Fibroblast of mammary gland (primary cell): ENCODE results near the gene COBLL1.

ENCODE experiments used
- DNase-seq: peaks from one replicate; pipeline ENCODE4 v3.0.0-alpha.2; 2010; ENCODE audit warnings: low read depth
- H3K4me3 ChIP-seq: 2 replicates; pipeline ENCODE4 v1.5.1; 2011; ENCODE audit warnings: low read depth, mild to moderate bottlenecking, low read length, moderate library complexity; ENCODE audit not compliant: control insufficient read depth
- CTCF ChIP-seq: conservative IDR thresholded peaks from 2 replicates; pipeline ENCODE4 v1.5.1; 2011; ENCODE audit warnings: low read depth, low read length, inconsistent platforms; ENCODE audit not compliant: control insufficient read depth, insufficient read depth

The COBLL1 gene

DNA sequence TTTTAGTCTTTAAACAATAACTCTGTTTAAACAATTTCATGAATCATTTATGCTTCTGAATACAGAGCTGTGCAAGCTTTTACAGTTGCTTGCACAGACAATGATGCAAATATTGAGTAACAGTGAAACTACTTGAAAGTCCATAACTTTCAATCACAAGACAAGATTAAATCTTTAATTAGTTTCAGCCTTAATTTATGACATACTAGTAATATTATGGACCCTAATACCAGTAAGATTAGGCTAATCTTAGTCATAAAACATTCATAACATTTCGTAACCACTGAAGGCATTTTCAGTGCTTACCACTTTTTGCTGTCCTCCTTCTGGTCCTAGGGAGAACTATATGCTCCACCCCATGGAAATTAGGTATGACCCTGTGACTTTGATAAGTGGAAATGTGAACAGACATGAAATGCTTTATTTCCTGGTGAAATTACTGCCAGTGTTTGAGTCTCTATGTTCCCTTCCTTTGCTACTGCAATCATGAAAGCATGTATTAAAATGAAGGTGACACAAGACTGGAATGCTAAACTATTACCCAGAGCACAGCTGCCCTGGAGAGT lies 1.8 kb upstream of the COBLL1 start:
- no peak for TF ChIP-seq CTCF
- H3K4me3 ChIP-seq = no peak overlapping the region
- peak; percentile 12 for DNase-seq

- no peak for TF ChIP-seq CTCF
- DNase-seq = no peak
- H3K4me3 ChIP-seq = no peak overlapping the region
Observed at GRCh38 chr2:164842624-164842966, 972 bp upstream of the COBLL1 start.

DNA sequence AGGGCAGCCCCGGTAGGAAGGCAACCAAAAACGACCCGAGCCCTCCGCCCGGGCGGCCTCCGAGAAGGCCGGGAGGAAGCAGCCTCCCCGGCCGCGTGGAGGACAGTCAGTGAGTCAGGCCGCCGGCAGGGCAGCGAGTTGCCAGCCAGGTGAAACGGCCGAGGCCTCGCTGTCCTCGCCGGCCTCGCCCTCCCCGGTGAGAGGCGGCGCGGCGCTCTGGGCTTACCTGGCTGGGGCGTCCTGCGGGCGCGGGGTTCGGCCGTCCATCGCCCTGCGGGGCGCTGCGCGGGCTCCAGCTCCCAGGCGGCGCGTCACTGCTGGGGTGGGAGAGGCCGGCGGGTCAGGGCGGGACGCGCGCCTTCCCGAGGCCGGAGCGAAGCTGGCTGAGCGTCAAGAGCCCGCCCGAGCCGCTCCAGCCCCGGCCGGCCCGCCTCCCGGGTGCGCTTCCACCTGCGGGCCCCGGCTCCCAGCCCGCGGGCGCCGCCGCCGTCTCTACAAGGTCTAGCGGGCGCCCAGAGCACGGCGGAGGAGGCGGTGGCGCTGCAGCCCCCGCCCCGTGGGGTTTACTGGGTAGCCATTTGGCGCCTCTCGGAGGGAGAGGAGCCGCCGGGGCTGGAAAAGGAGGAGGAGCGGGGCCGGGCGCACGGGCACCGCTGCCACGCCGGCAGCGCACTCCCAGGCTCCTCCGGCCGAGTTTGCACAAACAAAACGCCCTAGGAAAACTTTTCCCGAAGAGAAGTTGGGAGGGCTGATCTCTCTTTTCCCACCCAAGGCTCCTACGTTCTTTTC lies 499 bp downstream of the COBLL1 start:
- TF ChIP-seq CTCF = no peak
- DNase-seq = peak; percentile 27
- peak overlapping the region; percentile 63 for H3K4me3 ChIP-seq

DNA sequence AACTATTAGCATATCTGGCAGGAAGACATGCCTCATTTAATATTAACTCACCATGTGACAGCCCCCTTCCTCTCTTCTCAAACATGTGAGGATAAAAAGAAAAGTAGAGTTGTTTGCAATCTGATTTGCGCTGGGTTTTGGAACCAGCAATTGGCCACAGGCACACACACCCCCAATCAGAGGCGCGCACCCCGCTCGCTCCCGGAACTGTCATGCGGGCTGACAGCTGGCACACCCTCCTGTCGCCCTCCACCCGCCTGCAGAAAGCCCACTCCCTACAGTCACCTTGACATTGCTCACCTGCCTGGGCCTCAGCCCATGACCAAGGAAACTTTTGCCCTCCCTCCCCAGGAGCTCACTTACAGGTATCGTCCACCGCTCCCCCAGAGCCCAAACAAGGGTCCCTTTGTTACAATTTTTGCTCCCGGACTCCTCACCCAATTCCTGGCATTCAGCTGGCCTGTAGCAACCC lies 1.1 kb downstream of the COBLL1 start:
- TF ChIP-seq CTCF = no peak
- no peak for DNase-seq
- H3K4me3 ChIP-seq = peak overlapping the region; percentile 49

DNA sequence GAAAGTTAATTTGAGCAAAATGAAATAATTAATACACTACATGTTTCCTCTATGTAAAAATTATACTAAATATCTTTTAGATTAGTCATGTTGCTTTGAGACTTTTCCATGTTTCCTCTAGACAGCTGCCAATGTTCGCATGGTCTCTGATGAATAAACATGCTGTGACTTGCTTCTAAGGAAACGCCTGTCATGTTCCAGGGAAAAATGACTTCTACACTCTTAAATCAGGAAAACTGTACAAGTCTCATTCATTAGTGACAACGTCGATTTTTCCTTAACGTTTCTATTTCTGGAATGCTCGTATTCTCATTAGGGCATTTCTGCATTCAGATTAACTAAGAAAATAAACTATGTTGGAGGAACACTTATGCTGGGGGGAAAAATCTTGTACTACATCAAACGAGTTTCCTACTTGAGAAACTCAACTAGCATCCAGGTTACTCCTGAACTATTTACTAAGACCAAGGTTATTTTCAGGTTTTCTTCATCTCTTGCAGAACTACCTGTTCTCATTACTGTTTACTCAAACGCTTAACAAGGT lies 1.6 kb downstream of the COBLL1 start:
- no peak overlapping the region for H3K4me3 ChIP-seq
- TF ChIP-seq CTCF = no peak
- DNase-seq = peak; percentile 54

GRCh38 chr2:164837807-164838206 lies 3.8 kb downstream of the COBLL1 start:
- no peak for DNase-seq
- no peak for TF ChIP-seq CTCF
- H3K4me3 ChIP-seq = no peak overlapping the region

DNA sequence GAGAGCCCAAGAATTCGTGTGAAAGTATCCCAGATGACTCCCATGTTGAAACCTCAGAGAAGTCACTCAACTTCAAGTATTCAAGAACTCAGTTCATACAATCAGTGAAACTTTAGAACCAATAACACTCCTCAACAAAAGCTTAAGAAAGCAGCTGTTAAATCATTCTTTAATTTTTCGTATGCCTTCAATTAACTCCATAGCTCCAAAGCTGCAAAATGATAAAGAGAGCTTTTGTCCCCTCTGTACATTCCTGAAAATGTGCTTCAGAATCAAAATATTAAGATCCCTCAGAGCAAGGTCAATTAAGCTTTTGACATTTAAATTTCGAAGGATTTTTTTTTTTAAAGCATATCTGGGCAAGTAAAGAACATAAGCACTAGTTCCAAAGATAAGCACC lies 4.7 kb downstream of the COBLL1 start:
- no peak for TF ChIP-seq CTCF
- no peak for DNase-seq
- no peak overlapping the region for H3K4me3 ChIP-seq
